T follicular helper cell (primary cell): ENCODE results near the gene ZNF423.

Experiments used
- DNase-seq: peaks from one replicate; pipeline ENCODE4 v3.0.0-alpha.2; 2020; ENCODE audit warnings: low read depth

Gene ZNF423

GRCh38 chr16:49663081-49664065, 192.5 kb downstream of the ZNF423 start:
- DNase-seq: no peak

- DNase-seq: no peak
These were observed 193.3 kb downstream of the ZNF423 start for GRCh38 chr16:49662569-49662968.

GRCh38 chr16:49661465-49662187, 194.3 kb downstream of the ZNF423 start:
- no peak for DNase-seq

GRCh38 chr16:49660626-49661025, 195.3 kb downstream of the ZNF423 start:
- DNase-seq: no peak

- no peak for DNase-seq
These were observed 196.6 kb downstream of the ZNF423 start for GRCh38 chr16:49659356-49659755.

GRCh38 chr16:49658531-49658930, 197.4 kb downstream of the ZNF423 start:
- DNase-seq: no peak

GRCh38 chr16:49657736-49658465, 198.0 kb downstream of the ZNF423 start:
- DNase-seq: no peak

- DNase-seq: no peak
These were observed 201.5 kb downstream of the ZNF423 start for GRCh38 chr16:49654425-49654824.

GRCh38 chr16:49653577-49653976, 202.3 kb downstream of the ZNF423 start:
- DNase-seq: no peak

- DNase-seq: no peak
These were observed 202.7 kb downstream of the ZNF423 start for GRCh38 chr16:49653173-49653570.

GRCh38 chr16:49652456-49653172, 203.3 kb downstream of the ZNF423 start:
- DNase-seq: no peak

- DNase-seq: no peak
These were observed 203.9 kb downstream of the ZNF423 start for GRCh38 chr16:49651996-49652395.

- no peak for DNase-seq
These were observed 204.7 kb downstream of the ZNF423 start for GRCh38 chr16:49651226-49651625.

GRCh38 chr16:49650603-49651002, 205.3 kb downstream of the ZNF423 start:
- DNase-seq: no peak

- DNase-seq: no peak
These were observed 206.7 kb downstream of the ZNF423 start for GRCh38 chr16:49649013-49649765.

- DNase-seq: no peak
These were observed 208.2 kb downstream of the ZNF423 start for GRCh38 chr16:49647673-49648072.

- DNase-seq: no peak
These were observed 210.6 kb downstream of the ZNF423 start for GRCh38 chr16:49645263-49645662.

GRCh38 chr16:49644145-49644463, 211.8 kb downstream of the ZNF423 start:
- no peak for DNase-seq

GRCh38 chr16:49643429-49644144, 212.3 kb downstream of the ZNF423 start:
- DNase-seq: no peak

- DNase-seq: no peak
These were observed 214.7 kb downstream of the ZNF423 start for GRCh38 chr16:49641250-49641649.
